Liver (tissue), 9 donors: ENCODE measurements around the gene DIS3L2. TPM values are rescaled to one million over a fixed set of nuclear protein-coding genes. Genes with fewer than 3 reads are reported as not detected.

Source experiments
- DNase-seq: peaks from one replicate; pipeline ENCODE4 v3.0.0-alpha.2; 2017; ENCODE audit warnings: low spot score
- H3K27ac ChIP-seq, 2 donors: one replicate each; pipeline ENCODE4 v1.7.0; 2013; ENCODE audit warnings: inconsistent platforms in 2 of 2, low read length in 2 of 2, control low read depth in 1 of 2, low read depth in 1 of 2, mild to moderate bottlenecking in 1 of 2
- H3K27me3 ChIP-seq, 4 donors: one replicate each; pipeline versions ENCODE4 v1.6.1 to v1.7.0; 2013; ENCODE audit warnings: low read length in 3 of 4, inconsistent platforms in 1 of 4, mild to moderate bottlenecking in 1 of 4, moderate library complexity in 1 of 4; ENCODE audit not compliant: control insufficient read depth in 4 of 4, insufficient read depth in 4 of 4
- H3K36me3 ChIP-seq, 4 donors: one replicate each; pipeline versions ENCODE4 v1.6.1 to v1.7.0; 2013; ENCODE audit warnings: low read length in 3 of 4, mild to moderate bottlenecking in 3 of 4, low read depth in 1 of 4, moderate library complexity in 1 of 4; ENCODE audit not compliant: control insufficient read depth in 4 of 4, insufficient read depth in 3 of 4
- H3K4me1 ChIP-seq, 4 donors: one replicate each; pipeline versions ENCODE4 v1.6.1 to v1.7.0; 2013; ENCODE audit warnings: low read length in 3 of 4, mild to moderate bottlenecking in 3 of 4, moderate library complexity in 1 of 4; ENCODE audit not compliant: control insufficient read depth in 4 of 4, insufficient read depth in 4 of 4
- H3K4me3 ChIP-seq, 3 donors: one replicate each; pipeline versions ENCODE4 v1.6.1 to v1.7.0; 2013; ENCODE audit warnings: low read length in 3 of 3, control low read depth in 1 of 3, low read depth in 1 of 3, mild to moderate bottlenecking in 1 of 3
- H3K9ac ChIP-seq, 2 donors: one replicate each; pipeline ENCODE4 v1.7.0; 2013; ENCODE audit warnings: low read length in 2 of 2, mild to moderate bottlenecking in 2 of 2, moderate library complexity in 2 of 2, control low read depth in 1 of 2, low read depth in 1 of 2
- H3K9me3 ChIP-seq, 4 donors: one replicate each; pipeline versions ENCODE4 v1.6.1 to v1.7.0; 2013; ENCODE audit warnings: low read length in 3 of 4; ENCODE audit not compliant: control insufficient read depth in 4 of 4
- EGR1 ChIP-seq, 2 donors: IDR thresholded peaks; 2 replicates each; pipeline ENCODE4 v1.6.1; 2016 to 2018; ENCODE audit warnings: antibody characterized with exemption in 2 of 2, low read depth in 2 of 2
- FOXA1 ChIP-seq: IDR thresholded peaks from 2 replicates; pipeline ENCODE4 v1.6.1; 2016; ENCODE audit warnings: antibody characterized with exemption
- FOXA2 ChIP-seq: IDR thresholded peaks from 2 replicates; pipeline ENCODE4 v1.6.1; 2016; ENCODE audit warnings: antibody characterized with exemption
- GABPA ChIP-seq, 2 donors: IDR thresholded peaks in 1 of 2; conservative IDR thresholded peaks in 1 of 2; 2 replicates each; pipeline ENCODE4 v1.6.1; 2016; ENCODE audit warnings: antibody characterized with exemption in 2 of 2, mild to moderate bottlenecking in 1 of 2, moderate library complexity in 1 of 2
- HNF4A ChIP-seq, 2 donors: conservative IDR thresholded peaks; 2 replicates each; pipeline ENCODE4 v1.6.1; 2016; ENCODE audit warnings: antibody characterized with exemption in 2 of 2, mild to moderate bottlenecking in 2 of 2
- HNF4G ChIP-seq: IDR thresholded peaks from 2 replicates; pipeline ENCODE4 v1.6.1; 2016; ENCODE audit warnings: antibody characterized with exemption
- JUND ChIP-seq, 2 donors: IDR thresholded peaks; 2 replicates each; pipeline ENCODE4 v1.6.1; 2016; ENCODE audit warnings: antibody characterized with exemption in 2 of 2
- RXRA ChIP-seq, 2 donors: IDR thresholded peaks; 2 replicates each; pipeline ENCODE4 v1.6.1; 2017 to 2018; ENCODE audit warnings: antibody characterized with exemption in 2 of 2, mild to moderate bottlenecking in 1 of 2
- SP1 ChIP-seq: IDR thresholded peaks from 2 replicates; pipeline ENCODE4 v1.6.1; 2018; ENCODE audit warnings: antibody characterized with exemption, mild to moderate bottlenecking
- TAF1 ChIP-seq: conservative IDR thresholded peaks from 2 replicates; pipeline ENCODE4 v1.6.1; 2016; ENCODE audit warnings: antibody characterized with exemption, mild to moderate bottlenecking
- YY1 ChIP-seq: IDR thresholded peaks from 2 replicates; pipeline ENCODE4 v1.6.1; 2016; ENCODE audit warnings: antibody characterized with exemption, mild to moderate bottlenecking
- WGBS: extraction: QIAGEN DNeasy Blood & Tissue Kit; methylation state at CpG from one replicate; pipeline ENCODE4 v1.1.7; 2013; 5-methylcytosine and 5-hydroxymethylcytosine counted together
- polyA plus RNA-seq, 2 donors: library from polyadenylated mRNA; stranded (reverse) in 1 of 2; unstranded in 1 of 2; fragments of 200-250 nt in 1 of 2; fragments of >200 nt in 1 of 2; fragmentation: Nextera tagmentation in 1 of 2; extraction: Ambion mirVana in 1 of 2; gene quantifications; one replicate each; pipeline versions ENCODE4 v1.2.1 to v1.2.3, GENCODE V29; 2013 to 2015
- total RNA-seq, 2 donors: library from RNA; depleted of rRNA; stranded (reverse); fragments of >200 nt; gene quantifications; one replicate each; pipeline ENCODE4 v1.2.3, GENCODE V29; 2014
- TF ChIP-seq, protein P1 (sequence below): IDR thresholded peaks from 2 replicates; pipeline ENCODE4 v1.6.1; 2016; ENCODE audit warnings: antibody characterized with exemption, mild to moderate bottlenecking
- TF ChIP-seq, protein P2 (sequence below): IDR thresholded peaks from 2 replicates; pipeline ENCODE4 v1.6.1; 2016; ENCODE audit warnings: antibody characterized with exemption
- TF ChIP-seq, protein P3 (sequence below): IDR thresholded peaks from 2 replicates; pipeline ENCODE4 v1.6.1; 2016; ENCODE audit warnings: antibody characterized with exemption
- donor health status: healthy.
- donor health status: healthy.
- donor health status: healthy.
- donor health status: healthy.
- donor health status: healthy.

The DIS3L2 gene
- total and polyA plus RNA-seq, 4 donors: 5.7 to 21.5 (median 8.8) TPM

DNA sequence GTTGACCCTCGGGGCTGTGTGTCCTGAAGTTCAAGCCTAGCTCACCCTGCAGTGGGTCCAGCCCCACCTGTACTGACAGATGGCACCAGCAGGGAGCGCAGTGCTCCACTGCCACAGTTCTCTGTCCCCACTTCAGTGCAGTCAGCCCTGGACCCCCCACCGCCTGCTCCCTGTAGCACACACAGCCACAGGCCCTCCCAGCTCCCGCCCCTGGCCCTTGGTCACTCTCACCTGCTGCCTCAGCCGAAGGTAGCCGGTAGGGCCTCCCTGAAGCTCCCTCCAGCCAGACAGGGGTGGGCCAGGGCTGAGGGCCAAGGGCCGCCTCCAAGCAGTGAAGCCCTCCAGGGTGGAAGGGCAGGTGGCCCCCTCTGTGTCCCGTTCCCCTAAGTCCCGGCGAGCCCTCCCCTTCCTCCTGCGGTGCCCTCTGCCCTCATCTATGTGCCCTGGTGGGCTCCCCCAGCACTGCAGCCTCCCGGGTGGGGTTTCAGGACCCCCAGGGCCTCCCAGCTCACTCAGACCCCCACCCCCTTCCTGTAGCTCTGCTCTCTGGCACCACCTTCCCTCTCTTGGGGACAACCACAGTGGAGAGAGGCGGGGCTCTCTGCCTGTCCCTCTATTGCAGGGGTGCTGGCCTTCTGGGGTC lies 406.2 kb downstream of the DIS3L2 start:
- Histone ChIP-seq H3K36me3 (no peaks in the 10 kb centered on the region), H3K27ac (no peak overlapping the region), H3K9me3 (no peaks in the 10 kb centered on the region), H3K9ac (no peak overlapping the region), H3K4me3 (no peak overlapping the region), H3K27me3 (no peaks in the 10 kb centered on the region), H3K4me1 (peaks cover 0 to 9% (median 3%) of the 10 kb centered on the region in 4 donors)
- TF ChIP-seq RXRA (IDR thresholded peaks at IDR 0.05): no peak
- TF ChIP-seq, protein P1, sequence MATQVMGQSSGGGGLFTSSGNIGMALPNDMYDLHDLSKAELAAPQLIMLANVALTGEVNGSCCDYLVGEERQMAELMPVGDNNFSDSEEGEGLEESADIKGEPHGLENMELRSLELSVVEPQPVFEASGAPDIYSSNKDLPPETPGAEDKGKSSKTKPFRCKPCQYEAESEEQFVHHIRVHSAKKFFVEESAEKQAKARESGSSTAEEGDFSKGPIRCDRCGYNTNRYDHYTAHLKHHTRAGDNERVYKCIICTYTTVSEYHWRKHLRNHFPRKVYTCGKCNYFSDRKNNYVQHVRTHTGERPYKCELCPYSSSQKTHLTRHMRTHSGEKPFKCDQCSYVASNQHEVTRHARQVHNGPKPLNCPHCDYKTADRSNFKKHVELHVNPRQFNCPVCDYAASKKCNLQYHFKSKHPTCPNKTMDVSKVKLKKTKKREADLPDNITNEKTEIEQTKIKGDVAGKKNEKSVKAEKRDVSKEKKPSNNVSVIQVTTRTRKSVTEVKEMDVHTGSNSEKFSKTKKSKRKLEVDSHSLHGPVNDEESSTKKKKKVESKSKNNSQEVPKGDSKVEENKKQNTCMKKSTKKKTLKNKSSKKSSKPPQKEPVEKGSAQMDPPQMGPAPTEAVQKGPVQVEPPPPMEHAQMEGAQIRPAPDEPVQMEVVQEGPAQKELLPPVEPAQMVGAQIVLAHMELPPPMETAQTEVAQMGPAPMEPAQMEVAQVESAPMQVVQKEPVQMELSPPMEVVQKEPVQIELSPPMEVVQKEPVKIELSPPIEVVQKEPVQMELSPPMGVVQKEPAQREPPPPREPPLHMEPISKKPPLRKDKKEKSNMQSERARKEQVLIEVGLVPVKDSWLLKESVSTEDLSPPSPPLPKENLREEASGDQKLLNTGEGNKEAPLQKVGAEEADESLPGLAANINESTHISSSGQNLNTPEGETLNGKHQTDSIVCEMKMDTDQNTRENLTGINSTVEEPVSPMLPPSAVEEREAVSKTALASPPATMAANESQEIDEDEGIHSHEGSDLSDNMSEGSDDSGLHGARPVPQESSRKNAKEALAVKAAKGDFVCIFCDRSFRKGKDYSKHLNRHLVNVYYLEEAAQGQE: no peak
- TF ChIP-seq, protein P2, sequence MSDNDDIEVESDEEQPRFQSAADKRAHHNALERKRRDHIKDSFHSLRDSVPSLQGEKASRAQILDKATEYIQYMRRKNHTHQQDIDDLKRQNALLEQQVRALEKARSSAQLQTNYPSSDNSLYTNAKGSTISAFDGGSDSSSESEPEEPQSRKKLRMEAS: no peak
- TF ChIP-seq, protein P3, sequence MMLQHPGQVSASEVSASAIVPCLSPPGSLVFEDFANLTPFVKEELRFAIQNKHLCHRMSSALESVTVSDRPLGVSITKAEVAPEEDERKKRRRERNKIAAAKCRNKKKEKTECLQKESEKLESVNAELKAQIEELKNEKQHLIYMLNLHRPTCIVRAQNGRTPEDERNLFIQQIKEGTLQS: no peak
- no peak for TF ChIP-seq EGR1 (IDR thresholded peaks at IDR 0.05; ENCODE audit: low read depth in 2 of 2)
- TF ChIP-seq YY1: no peak
- TF ChIP-seq GABPA (IDR thresholded peaks at IDR 0.05 in 1 of 2, conservative IDR thresholded peaks at IDR 0.05 in 1 of 2): no peak
- TF ChIP-seq FOXA2: no peak
- TF ChIP-seq FOXA1: no peak
- TF ChIP-seq JUND (IDR thresholded peaks at IDR 0.05): no peak
- no peak for TF ChIP-seq HNF4G
- DNase-seq: no peak
- WGBS: 81% methylated on average over 13 of the region's 13 CpGs

DNA sequence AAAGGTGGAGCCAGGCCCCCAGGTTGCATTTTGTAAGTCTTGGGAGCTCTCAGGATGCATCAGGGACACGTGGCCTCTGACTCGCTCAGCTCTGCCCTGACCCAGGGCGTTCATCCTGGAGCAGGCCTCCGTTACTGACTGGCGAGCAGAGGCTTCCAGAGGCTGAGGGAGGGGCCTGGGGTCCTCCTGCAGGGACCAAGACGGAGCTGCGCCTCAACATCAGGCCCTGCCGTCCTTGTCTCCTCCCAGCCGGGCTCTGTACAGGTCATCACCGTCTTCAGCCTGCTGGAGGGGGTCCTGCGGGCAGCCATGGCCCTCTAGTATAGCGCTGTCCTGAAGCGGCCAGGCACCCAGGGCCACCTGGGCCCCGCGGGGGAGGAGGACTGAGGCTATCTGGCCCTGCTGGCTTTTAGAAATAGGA lies 406.8 kb downstream of the DIS3L2 start:
- no peaks in the 10 kb centered on the region for H3K36me3 ChIP-seq
- H3K27me3 ChIP-seq: no peaks in the 10 kb centered on the region
- DNase-seq: no peak
- no peak overlapping the region for H3K9ac ChIP-seq
- no peak overlapping the region for H3K27ac ChIP-seq
- WGBS: 95% methylated on average over 15 of the region's 15 CpGs
- no peak overlapping the region for H3K4me3 ChIP-seq
- no peaks in the 10 kb centered on the region for H3K9me3 ChIP-seq
- H3K4me1 ChIP-seq: peaks cover 0 to 9% (median 3%) of the 10 kb centered on the region in 4 donors
- TF ChIP-seq RXRA (IDR thresholded peaks at IDR 0.05) (no peak), TAF1 (no peak), YY1 (no peak), JUND (IDR thresholded peaks at IDR 0.05) (no peak), SP1 (no peak), HNF4G (no peak), HNF4A (conservative IDR thresholded peaks at IDR 0.05) (no peak), FOXA1 (no peak), GABPA (IDR thresholded peaks at IDR 0.05 in 1 of 2, conservative IDR thresholded peaks at IDR 0.05 in 1 of 2) (no peak)
- TF ChIP-seq, protein P3: no peak
- TF ChIP-seq, protein P2: no peak
